ENCODE results near the gene THRB.
A peak's percentile ranks its signal among the peaks of the same experiment; 100 is the strongest.

The THRB gene

DNA sequence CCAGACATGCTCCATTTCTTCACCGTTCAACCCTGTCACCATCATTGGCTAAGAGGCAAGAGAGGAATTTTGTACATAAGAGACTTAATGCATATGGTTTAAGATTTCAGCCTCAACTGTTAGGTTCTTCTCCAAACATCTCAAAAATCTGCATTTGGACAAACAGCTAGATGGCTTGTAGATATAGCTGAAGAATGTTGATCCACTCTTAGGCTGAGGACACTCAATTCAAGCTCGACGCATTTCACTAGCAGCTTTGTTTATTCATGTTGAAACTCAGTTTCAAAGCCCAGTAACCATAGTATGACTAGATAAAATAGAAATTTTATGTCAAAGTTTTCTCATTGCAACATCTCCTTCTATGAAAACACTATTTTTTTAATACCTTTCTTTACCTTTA is 208.2 kb downstream of the THRB start:
- Histone ChIP-seq H3K4me1 (ENCODE audit: control insufficient read depth, insufficient read depth, low read length) (no peaks in the 10 kb centered on the region), H3K4me3 (ENCODE audit: insufficient read depth, low read depth, low read length) (no peak overlapping the region), H3K36me3 (ENCODE audit: control insufficient read depth, insufficient read depth, low read length) (no peaks in the 10 kb centered on the region), H3K27ac (ENCODE audit: insufficient read depth, low read depth, low read length, poor library complexity, severe bottlenecking) (no peak overlapping the region), H3K27me3 (ENCODE audit: control insufficient read depth, insufficient read depth, low read length, poor library complexity, severe bottlenecking) (no peaks in the 10 kb centered on the region), H3K9me3 (ENCODE audit: control insufficient read depth, low read length) (no peaks in the 10 kb centered on the region)
- WGBS, 2 experiments = 93 to 98% methylated on average over 2 to 3 of the region's 3 CpGs

DNA sequence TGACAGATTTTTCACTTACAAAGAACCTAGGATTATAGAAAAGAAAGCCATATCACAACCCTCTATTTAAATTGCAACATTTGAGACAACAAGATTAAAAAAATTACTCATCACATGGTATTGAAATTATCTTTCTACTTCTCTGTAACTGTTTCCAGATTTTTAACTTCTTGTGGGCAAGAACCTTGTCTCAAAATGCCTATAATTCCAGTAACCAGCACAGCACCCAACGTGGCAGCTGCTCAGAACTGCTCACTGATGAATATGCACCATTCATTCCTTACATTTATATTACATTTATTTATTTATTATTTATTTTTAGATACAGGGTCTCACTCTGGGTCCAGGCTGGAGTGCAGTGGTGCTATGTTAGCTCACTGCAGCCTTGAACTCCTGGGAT is 216.1 kb downstream of the THRB start:
- H3K27ac ChIP-seq (ENCODE audit: insufficient read depth, low read depth, low read length, poor library complexity, severe bottlenecking) = no peak overlapping the region
- H3K4me3 ChIP-seq (ENCODE audit: insufficient read depth, low read depth, low read length) = no peak overlapping the region
- H3K9me3 ChIP-seq (ENCODE audit: control insufficient read depth, low read length) = no peaks in the 10 kb centered on the region
- no peaks in the 10 kb centered on the region for H3K36me3 ChIP-seq (ENCODE audit: control insufficient read depth, insufficient read depth, low read length)
- no peaks in the 10 kb centered on the region for H3K27me3 ChIP-seq (ENCODE audit: control insufficient read depth, insufficient read depth, low read length, poor library complexity, severe bottlenecking)
- 86 to 100% methylated on average over 1 of the region's 1 CpG for WGBS, 2 experiments
- H3K4me1 ChIP-seq (ENCODE audit: control insufficient read depth, insufficient read depth, low read length) = no peaks in the 10 kb centered on the region

DNA sequence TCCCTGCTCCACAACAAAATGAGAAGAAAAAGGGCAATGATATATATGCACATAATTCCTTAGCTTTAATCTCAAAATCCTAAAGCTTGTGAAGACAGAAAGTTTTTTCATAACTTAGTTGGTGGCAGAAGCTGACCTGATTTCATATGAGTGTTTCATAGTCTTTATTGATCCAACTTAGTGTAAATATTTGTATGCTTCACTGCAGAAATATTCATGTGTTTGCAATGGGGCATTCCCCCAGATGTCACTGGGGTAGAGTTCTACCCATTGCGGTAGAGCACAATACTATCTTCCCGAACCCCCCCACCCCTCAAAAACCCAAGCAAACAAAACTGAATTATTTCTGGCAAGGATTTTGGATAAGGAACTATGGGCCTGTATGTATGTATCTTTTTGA is 221.2 kb downstream of the THRB start:
- H3K27ac ChIP-seq (ENCODE audit: insufficient read depth, low read depth, low read length, poor library complexity, severe bottlenecking) = no peak overlapping the region
- H3K36me3 ChIP-seq (ENCODE audit: control insufficient read depth, insufficient read depth, low read length) = no peaks in the 10 kb centered on the region
- 87% methylated on average over 2 of the region's 2 CpGs; no CpG with 5 or more reads in 1 of the 2 experiments for WGBS, 2 experiments
- no peaks in the 10 kb centered on the region for H3K9me3 ChIP-seq (ENCODE audit: control insufficient read depth, low read length)
- H3K27me3 ChIP-seq (ENCODE audit: control insufficient read depth, insufficient read depth, low read length, poor library complexity, severe bottlenecking) = no peaks in the 10 kb centered on the region
- peaks cover 13% of the 10 kb centered on the region for H3K4me1 ChIP-seq (ENCODE audit: control insufficient read depth, insufficient read depth, low read length)
- no peak overlapping the region for H3K4me3 ChIP-seq (ENCODE audit: insufficient read depth, low read depth, low read length)

DNA sequence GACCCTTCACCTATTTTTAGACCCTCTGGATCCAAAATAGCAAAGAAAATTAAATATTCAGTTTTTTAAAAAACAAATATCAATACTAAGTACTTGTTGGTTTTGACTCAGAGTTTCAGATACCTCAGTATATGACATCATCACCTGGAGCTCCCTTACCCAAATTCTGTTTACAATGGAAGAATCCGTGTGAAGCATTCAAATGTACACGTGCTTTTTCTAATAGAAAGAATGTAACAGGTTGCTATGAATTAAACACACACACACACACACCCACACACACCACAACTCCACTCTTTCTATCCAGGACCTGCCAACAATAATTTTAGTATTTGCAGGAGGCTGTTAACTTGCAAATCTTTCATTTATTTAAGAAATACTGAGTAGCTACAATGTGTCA is 221.8 kb downstream of the THRB start:
- Histone ChIP-seq H3K36me3 (ENCODE audit: control insufficient read depth, insufficient read depth, low read length) (no peaks in the 10 kb centered on the region), H3K27ac (ENCODE audit: insufficient read depth, low read depth, low read length, poor library complexity, severe bottlenecking) (no peak overlapping the region), H3K4me1 (ENCODE audit: control insufficient read depth, insufficient read depth, low read length) (peaks cover 13% of the 10 kb centered on the region), H3K4me3 (ENCODE audit: insufficient read depth, low read depth, low read length) (no peak overlapping the region), H3K27me3 (ENCODE audit: control insufficient read depth, insufficient read depth, low read length, poor library complexity, severe bottlenecking) (no peaks in the 10 kb centered on the region), H3K9me3 (ENCODE audit: control insufficient read depth, low read length) (no peaks in the 10 kb centered on the region)
- WGBS, 2 experiments = 76% methylated on average over 2 of the region's 2 CpGs; no CpG with 5 or more reads in 1 of the 2 experiments

DNA sequence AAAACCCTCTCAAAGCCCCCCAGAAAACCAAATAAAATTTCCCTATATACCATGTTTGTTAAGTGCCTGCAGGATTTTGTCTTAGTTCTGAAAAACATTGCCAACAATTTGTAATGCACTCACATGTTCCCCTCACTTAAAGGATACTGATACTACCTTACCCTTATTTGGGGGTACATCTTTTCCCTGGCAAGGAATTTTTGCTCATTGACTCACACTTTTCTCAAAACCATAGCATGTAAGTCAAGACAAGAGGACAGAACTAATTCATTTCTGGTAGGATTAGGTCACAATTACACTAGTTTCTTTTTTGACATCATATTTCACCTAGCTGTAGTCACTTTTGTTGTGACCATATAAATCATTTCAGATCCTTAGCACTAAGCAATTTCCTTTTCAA is 222.2 kb downstream of the THRB start:
- peaks cover 13% of the 10 kb centered on the region for H3K4me1 ChIP-seq (ENCODE audit: control insufficient read depth, insufficient read depth, low read length)
- H3K27me3 ChIP-seq (ENCODE audit: control insufficient read depth, insufficient read depth, low read length, poor library complexity, severe bottlenecking) = no peaks in the 10 kb centered on the region
- H3K27ac ChIP-seq (ENCODE audit: insufficient read depth, low read depth, low read length, poor library complexity, severe bottlenecking) = no peak overlapping the region
- H3K36me3 ChIP-seq (ENCODE audit: control insufficient read depth, insufficient read depth, low read length) = no peaks in the 10 kb centered on the region
- no peak overlapping the region for H3K4me3 ChIP-seq (ENCODE audit: insufficient read depth, low read depth, low read length)
- H3K9me3 ChIP-seq (ENCODE audit: control insufficient read depth, low read length) = no peaks in the 10 kb centered on the region

DNA sequence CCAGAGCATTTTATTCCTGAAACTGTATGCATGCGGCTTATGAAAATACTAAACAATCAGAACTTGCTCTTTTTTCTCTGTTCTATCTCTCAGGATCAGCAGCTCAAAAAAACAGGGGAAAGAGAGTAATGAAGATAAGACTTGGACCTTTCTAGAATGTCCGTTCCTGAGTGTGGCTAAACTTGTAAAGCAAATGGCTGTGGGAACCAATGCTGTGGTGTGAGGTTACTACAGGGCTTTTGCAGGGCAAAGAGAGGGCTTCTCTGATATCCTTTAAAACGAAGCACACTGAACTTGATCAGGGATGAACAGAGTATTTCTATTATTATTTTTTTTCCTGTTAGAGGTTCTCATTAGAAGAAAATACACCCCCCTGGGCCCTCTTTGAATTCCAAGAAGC is 223.4 kb downstream of the THRB start:
- no peak overlapping the region for H3K27ac ChIP-seq (ENCODE audit: insufficient read depth, low read depth, low read length, poor library complexity, severe bottlenecking)

DNA sequence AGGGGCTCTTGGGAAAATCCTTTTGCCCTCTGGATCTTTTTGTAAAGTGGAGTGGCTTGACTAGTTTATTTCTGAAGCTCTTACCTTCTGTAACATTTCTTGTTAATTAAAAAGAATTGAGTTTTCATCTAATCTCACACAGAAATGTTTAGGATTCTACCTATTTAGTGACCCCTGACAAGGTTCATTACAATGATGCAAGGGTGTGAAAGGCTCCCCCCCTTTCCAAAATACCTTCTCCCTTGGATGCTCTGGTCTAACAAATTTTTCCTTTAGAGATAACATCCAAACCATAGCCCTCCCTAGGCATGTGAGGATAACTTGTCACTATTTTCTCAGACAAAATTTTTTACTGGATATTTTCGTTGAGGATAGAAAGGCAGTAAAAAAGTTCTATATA is 223.9 kb downstream of the THRB start:
- Histone ChIP-seq H3K27me3 (ENCODE audit: control insufficient read depth, insufficient read depth, low read length, poor library complexity, severe bottlenecking) (no peaks in the 10 kb centered on the region), H3K4me1 (ENCODE audit: control insufficient read depth, insufficient read depth, low read length) (peaks cover 13% of the 10 kb centered on the region), H3K36me3 (ENCODE audit: control insufficient read depth, insufficient read depth, low read length) (no peaks in the 10 kb centered on the region), H3K27ac (ENCODE audit: insufficient read depth, low read depth, low read length, poor library complexity, severe bottlenecking) (no peak overlapping the region), H3K4me3 (ENCODE audit: insufficient read depth, low read depth, low read length) (no peak overlapping the region), H3K9me3 (ENCODE audit: control insufficient read depth, low read length) (no peaks in the 10 kb centered on the region)
- 100% methylated on average over 1 of the region's 1 CpG; no CpG with 5 or more reads in 1 of the 2 experiments for WGBS, 2 experiments

More for the DNA sequence above, 223.4 kb downstream of the THRB start:
- Histone ChIP-seq H3K9me3 (ENCODE audit: control insufficient read depth, low read length) (no peaks in the 10 kb centered on the region), H3K36me3 (ENCODE audit: control insufficient read depth, insufficient read depth, low read length) (no peaks in the 10 kb centered on the region), H3K27me3 (ENCODE audit: control insufficient read depth, insufficient read depth, low read length, poor library complexity, severe bottlenecking) (no peaks in the 10 kb centered on the region), H3K4me3 (ENCODE audit: insufficient read depth, low read depth, low read length) (no peak overlapping the region), H3K4me1 (ENCODE audit: control insufficient read depth, insufficient read depth, low read length) (peaks cover 13% of the 10 kb centered on the region)
- 95 to 98% methylated on average over 2 to 3 of the region's 3 CpGs for WGBS, 2 experiments

DNA sequence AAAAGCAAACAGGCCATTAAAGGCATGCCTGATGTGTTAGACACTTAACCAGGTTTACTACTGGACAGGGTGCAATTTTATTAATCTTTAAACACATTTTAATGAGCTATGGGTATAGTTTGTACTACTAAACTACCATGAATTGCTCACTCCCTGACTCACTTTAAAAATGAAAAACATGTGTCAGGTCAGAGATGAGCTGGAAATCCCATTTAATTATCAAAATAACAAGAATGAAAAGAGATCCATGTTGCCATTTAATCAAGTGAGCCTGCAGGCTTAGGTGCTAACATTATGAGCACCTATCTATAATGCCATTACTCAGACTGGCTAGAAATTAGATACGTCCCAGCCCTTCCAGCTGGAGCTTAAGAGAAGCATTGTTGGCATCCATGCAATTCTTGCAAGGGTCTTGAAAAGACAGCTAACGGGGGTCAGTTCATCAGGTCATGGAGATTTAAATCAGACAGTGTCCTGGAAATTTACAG is 224.4 kb downstream of the THRB start:
- Histone ChIP-seq H3K4me1 (ENCODE audit: control insufficient read depth, insufficient read depth, low read length) (peaks cover 13% of the 10 kb centered on the region), H3K27me3 (ENCODE audit: control insufficient read depth, insufficient read depth, low read length, poor library complexity, severe bottlenecking) (no peaks in the 10 kb centered on the region), H3K9me3 (ENCODE audit: control insufficient read depth, low read length) (no peaks in the 10 kb centered on the region), H3K27ac (ENCODE audit: insufficient read depth, low read depth, low read length, poor library complexity, severe bottlenecking) (peak overlapping the region; percentile 8), H3K36me3 (ENCODE audit: control insufficient read depth, insufficient read depth, low read length) (no peaks in the 10 kb centered on the region), H3K4me3 (ENCODE audit: insufficient read depth, low read depth, low read length) (no peak overlapping the region)
- WGBS, 2 experiments = 49 to 60% methylated on average over 2 of the region's 2 CpGs

DNA sequence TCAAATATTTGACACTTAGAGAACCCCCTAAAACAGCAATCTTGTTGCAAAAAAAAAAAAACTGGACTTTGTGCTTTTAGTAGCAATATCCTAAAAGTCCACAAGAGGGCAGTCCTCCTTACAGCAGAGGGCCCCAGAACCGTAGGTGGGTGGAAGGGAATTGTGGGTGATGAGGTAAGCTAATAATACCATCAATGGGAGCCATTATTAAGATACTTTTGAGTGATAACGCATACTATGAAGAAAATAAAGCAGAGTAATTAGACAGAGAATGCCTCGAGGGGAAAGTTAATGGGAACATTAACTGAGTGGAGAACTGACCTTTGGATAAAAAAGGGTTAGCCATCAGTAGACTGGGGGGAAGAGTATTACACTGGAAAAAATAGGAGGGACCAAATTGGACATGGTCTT is 229.9 kb downstream of the THRB start:
- 68 to 70% methylated on average over 3 of the region's 3 CpGs for WGBS, 2 experiments
- Histone ChIP-seq H3K36me3 (ENCODE audit: control insufficient read depth, insufficient read depth, low read length) (no peaks in the 10 kb centered on the region), H3K27me3 (ENCODE audit: control insufficient read depth, insufficient read depth, low read length, poor library complexity, severe bottlenecking) (no peaks in the 10 kb centered on the region), H3K27ac (ENCODE audit: insufficient read depth, low read depth, low read length, poor library complexity, severe bottlenecking) (no peak overlapping the region), H3K9me3 (ENCODE audit: control insufficient read depth, low read length) (no peaks in the 10 kb centered on the region), H3K4me3 (ENCODE audit: insufficient read depth, low read depth, low read length) (no peak overlapping the region), H3K4me1 (ENCODE audit: control insufficient read depth, insufficient read depth, low read length) (no peaks in the 10 kb centered on the region)

DNA sequence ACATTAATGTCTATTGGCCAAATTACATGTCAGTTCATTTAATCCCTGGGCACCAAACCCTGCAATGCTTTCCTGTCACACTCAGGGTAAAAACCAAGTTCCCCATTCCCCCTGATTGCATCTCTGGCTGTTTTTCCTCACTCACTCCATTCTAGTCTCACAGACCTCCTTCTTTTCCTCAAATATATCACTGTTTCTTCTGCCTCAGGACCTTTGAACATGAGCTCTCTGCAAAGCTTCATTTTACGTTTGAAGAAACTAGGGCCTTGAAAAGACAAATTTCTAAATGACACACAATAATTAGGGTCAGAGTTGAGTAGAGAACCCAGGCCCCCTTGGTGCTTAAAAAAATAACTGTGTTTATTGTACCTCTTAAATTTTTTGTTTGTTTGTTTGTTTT is 230.6 kb downstream of the THRB start:
- no peak overlapping the region for H3K4me3 ChIP-seq (ENCODE audit: insufficient read depth, low read depth, low read length)
- H3K27ac ChIP-seq (ENCODE audit: insufficient read depth, low read depth, low read length, poor library complexity, severe bottlenecking) = no peak overlapping the region
- H3K27me3 ChIP-seq (ENCODE audit: control insufficient read depth, insufficient read depth, low read length, poor library complexity, severe bottlenecking) = no peaks in the 10 kb centered on the region
- 100% methylated on average over 1 of the region's 1 CpG for WGBS, 2 experiments
- H3K9me3 ChIP-seq (ENCODE audit: control insufficient read depth, low read length) = no peaks in the 10 kb centered on the region
- H3K36me3 ChIP-seq (ENCODE audit: control insufficient read depth, insufficient read depth, low read length) = no peaks in the 10 kb centered on the region
- H3K4me1 ChIP-seq (ENCODE audit: control insufficient read depth, insufficient read depth, low read length) = no peaks in the 10 kb centered on the region

DNA sequence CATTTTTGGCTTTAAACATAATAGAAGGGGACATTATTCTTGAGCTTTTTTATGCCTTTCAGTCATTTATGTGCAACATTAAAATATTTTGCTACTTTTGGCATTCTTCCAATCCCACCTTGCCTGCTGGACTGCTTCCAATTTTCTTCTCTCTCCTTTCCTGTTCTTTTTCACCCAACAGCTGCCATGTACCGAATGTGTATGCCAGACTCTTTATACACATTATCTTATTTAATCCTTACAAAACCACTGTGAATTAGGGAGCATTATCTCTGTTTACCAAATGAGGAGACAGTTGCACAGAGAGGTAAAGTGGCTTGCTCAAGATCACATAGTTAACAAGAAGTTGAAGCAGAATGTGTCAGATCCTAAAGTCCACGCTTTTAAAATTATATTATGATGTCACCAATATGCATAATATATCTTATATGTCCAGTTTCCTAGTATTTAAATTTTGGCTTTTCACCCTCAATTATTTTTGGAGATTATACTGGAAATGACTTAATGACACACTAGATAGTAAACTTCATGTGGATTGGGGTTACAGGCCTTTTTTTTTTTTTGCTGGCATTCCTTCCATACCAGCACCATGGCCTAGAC is 231.5 kb downstream of the THRB start:
- Histone ChIP-seq H3K4me3 (ENCODE audit: insufficient read depth, low read depth, low read length) (no peak overlapping the region), H3K9me3 (ENCODE audit: control insufficient read depth, low read length) (no peaks in the 10 kb centered on the region), H3K27ac (ENCODE audit: insufficient read depth, low read depth, low read length, poor library complexity, severe bottlenecking) (no peak overlapping the region), H3K27me3 (ENCODE audit: control insufficient read depth, insufficient read depth, low read length, poor library complexity, severe bottlenecking) (no peaks in the 10 kb centered on the region), H3K36me3 (ENCODE audit: control insufficient read depth, insufficient read depth, low read length) (no peaks in the 10 kb centered on the region), H3K4me1 (ENCODE audit: control insufficient read depth, insufficient read depth, low read length) (no peaks in the 10 kb centered on the region)
- WGBS, 2 experiments = 89% methylated on average over 1 of the region's 2 CpGs
